ENCODE data around the gene CAMKMT.

DNA sequence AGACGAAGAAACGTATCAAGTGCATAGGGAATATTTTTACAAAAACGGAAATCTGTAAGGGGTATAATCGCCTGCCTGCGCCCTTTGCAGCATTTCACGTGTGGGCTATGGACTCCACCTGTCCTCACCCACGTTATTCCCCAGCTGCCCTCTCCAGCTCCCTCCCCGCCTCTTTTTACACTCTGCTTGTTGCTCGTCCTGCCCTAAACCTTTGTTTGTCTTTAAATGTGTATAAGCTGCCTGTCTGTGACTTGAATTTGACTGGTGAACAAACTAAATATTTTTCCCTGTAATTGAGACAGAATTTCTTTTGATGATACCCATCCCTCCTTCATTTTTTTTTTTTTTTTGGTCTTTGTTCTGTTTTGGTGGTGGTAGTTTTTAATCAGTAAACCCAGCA is 410.4 kb downstream of the CAMKMT start:
- TF ChIP-seq, protein P1, sequence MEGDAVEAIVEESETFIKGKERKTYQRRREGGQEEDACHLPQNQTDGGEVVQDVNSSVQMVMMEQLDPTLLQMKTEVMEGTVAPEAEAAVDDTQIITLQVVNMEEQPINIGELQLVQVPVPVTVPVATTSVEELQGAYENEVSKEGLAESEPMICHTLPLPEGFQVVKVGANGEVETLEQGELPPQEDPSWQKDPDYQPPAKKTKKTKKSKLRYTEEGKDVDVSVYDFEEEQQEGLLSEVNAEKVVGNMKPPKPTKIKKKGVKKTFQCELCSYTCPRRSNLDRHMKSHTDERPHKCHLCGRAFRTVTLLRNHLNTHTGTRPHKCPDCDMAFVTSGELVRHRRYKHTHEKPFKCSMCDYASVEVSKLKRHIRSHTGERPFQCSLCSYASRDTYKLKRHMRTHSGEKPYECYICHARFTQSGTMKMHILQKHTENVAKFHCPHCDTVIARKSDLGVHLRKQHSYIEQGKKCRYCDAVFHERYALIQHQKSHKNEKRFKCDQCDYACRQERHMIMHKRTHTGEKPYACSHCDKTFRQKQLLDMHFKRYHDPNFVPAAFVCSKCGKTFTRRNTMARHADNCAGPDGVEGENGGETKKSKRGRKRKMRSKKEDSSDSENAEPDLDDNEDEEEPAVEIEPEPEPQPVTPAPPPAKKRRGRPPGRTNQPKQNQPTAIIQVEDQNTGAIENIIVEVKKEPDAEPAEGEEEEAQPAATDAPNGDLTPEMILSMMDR (conservative IDR thresholded peaks at IDR 0.05): no peak
- TF ChIP-seq ZFX (IDR thresholded peaks at IDR 0.05): no peak
